Ovary (tissue), 9 donors: ENCODE data around the gene IFIH1. TPM values are rescaled to one million over a fixed set of nuclear protein-coding genes. Genes with fewer than 3 reads are reported as not detected.

Source experiments
- DNase-seq, 5 donors: peaks; one replicate each; pipeline ENCODE4 v3.0.0-alpha.2; 2019 to 2020
- H3K27ac ChIP-seq, 2 donors: fragments of 200-600 bp; one replicate each; pipeline versions ENCODE4 v1.5.1 to v1.8.0; 2019 to 2022
- H3K27me3 ChIP-seq: fragments of 200-600 bp; one replicate; pipeline ENCODE4 v1.8.0; 2022
- H3K36me3 ChIP-seq: fragments of 200-600 bp; sonication (generic); one replicate; pipeline ENCODE4 v1.5.1; 2019
- H3K4me1 ChIP-seq: one replicate; pipeline ENCODE4 v1.8.1; 2013; ENCODE audit warnings: mild to moderate bottlenecking, moderate library complexity; ENCODE audit not compliant: insufficient read depth
- H3K4me3 ChIP-seq: fragments of 200-600 bp; sonication (generic); one replicate; pipeline ENCODE4 v1.5.1; 2017
- H3K9me3 ChIP-seq, 2 donors: fragments of 200-600 bp in 1 of 2; sonication (generic) in 1 of 2; one replicate each; pipeline versions ENCODE4 v1.5.1 to v1.8.1; 2013 to 2019; ENCODE audit warnings: mild to moderate bottlenecking in 1 of 2, moderate library complexity in 1 of 2
- CTCF ChIP-seq, 3 donors: fragments of 450-650 bp in 2 of 3; fragments of 200-600 bp in 1 of 3; IDR thresholded peaks; one replicate each; pipeline versions ENCODE4 v1.5.1 to v1.8.0; 2016 to 2022; ENCODE audit warnings: antibody characterized with exemption in 3 of 3, mild to moderate bottlenecking in 1 of 3
- EP300 ChIP-seq: sonication (generic); formaldehyde crosslinking; IDR thresholded peaks from one replicate; pipeline ENCODE4 v1.6.1; 2017; ENCODE audit warnings: antibody characterized with exemption
- POLR2A ChIP-seq: fragments of 450-650 bp; IDR thresholded peaks from one replicate; pipeline ENCODE4 v1.6.1; 2017; ENCODE audit warnings: antibody characterized with exemption, mild to moderate bottlenecking, moderate library complexity
- WGBS, 3 donors: extraction: QIAGEN DNeasy Blood & Tissue Kit in 1 of 3; methylation state at CpG; one replicate each; pipeline versions ENCODE4 v1.1.5 to v1.1.7; 2013 to 2017; 5-methylcytosine and 5-hydroxymethylcytosine counted together
- intact Hi-C, 4 donors: fragments of 100-400 bp; cut with DNase I; formaldehyde crosslinking; loops; one replicate each; pipeline versions ENCODE4 v1.11.0 to v1.15.1; 2022 to 2023
- polyA plus RNA-seq, 2 donors: library from polyadenylated mRNA; stranded (reverse); fragments of 200-250 nt in 1 of 2; fragments of 350-450 nt in 1 of 2; fragmentation: Illumina TruSeq in 1 of 2; extraction: RNeasy Lipid Tissue Mini Kit (QIAGEN cat#74804) in 1 of 2; gene quantifications; one replicate each; pipeline ENCODE4 v1.2.3, GENCODE V29; 2013 to 2014
- total RNA-seq, 7 donors: library from RNA; depleted of rRNA in 2 of 7; stranded (reverse); fragments of >200 nt in 2 of 7; fragmentation: NEBNext Ultra II Directional in 3 of 7; extraction: Animal tissue kit (Norgen Biotek cat#: 25700) in 3 of 7; gene quantifications; one replicate each; pipeline versions ENCODE4 v1.1.0 to v1.2.4, GENCODE V29; 2016 to 2023
- donor health status: DM: no; HTN: no; CAD: no; lungs with moderate emphysema.
- donor health status: DM: no; HTN: no; CAD: no.
- donor health status: Bipolar disorder and iron deficiency.
- donor health status: DM: yes; HTN: yes; CAD: no.
- donor health status: DM: no; HTN: no; CAD: no.
- donor health status: DM: yes; HTN: yes; CAD: no.

IFIH1 gene
- total and polyA plus RNA-seq, 9 donors, result 7.6 to 19.7 (median 14.4) TPM

GRCh38 chr2:162312853-162313252 is 5.6 kb downstream of the IFIH1 start:
- 87 to 89% (median 87%) methylated on average over 1 of the region's 1 CpG for WGBS, 3 donors

GRCh38 chr2:162308747-162309503 is 9.6 kb downstream of the IFIH1 start:
- Histone ChIP-seq H3K9me3 (no peaks in the 10 kb centered on the region), H3K36me3 (no peaks in the 10 kb centered on the region), H3K27ac (no peak overlapping the region), H3K27me3 (no peaks in the 10 kb centered on the region), H3K4me3 (no peak overlapping the region), H3K4me1 (no peaks in the 10 kb centered on the region)
- intact Hi-C loops, result no loop called here
- 95 to 99% (median 95%) methylated on average over 3 of the region's 3 CpGs for WGBS, 3 donors
- TF ChIP-seq CTCF (IDR thresholded peaks at IDR 0.05) (no peak), POLR2A (no peak), EP300 (no peak)
- no peak for DNase-seq

More at GRCh38 chr2:162312853-162313252, 5.6 kb downstream of the IFIH1 start:
- Histone ChIP-seq H3K4me1 (peaks cover 6% of the 10 kb centered on the region), H3K27me3 (no peaks in the 10 kb centered on the region), H3K36me3 (no peaks in the 10 kb centered on the region), H3K4me3 (no peak overlapping the region), H3K27ac (no peak overlapping the region), H3K9me3 (no peaks in the 10 kb centered on the region)
- no peak for DNase-seq
- intact Hi-C loops, result no loop called here
- TF ChIP-seq CTCF (IDR thresholded peaks at IDR 0.05), result no peak
- TF ChIP-seq POLR2A, result no peak
- TF ChIP-seq EP300, result no peak

- Histone ChIP-seq H3K4me1 (no peaks in the 10 kb centered on the region), H3K36me3 (no peaks in the 10 kb centered on the region), H3K27me3 (no peaks in the 10 kb centered on the region), H3K27ac (no peak overlapping the region), H3K4me3 (no peak overlapping the region), H3K9me3 (no peaks in the 10 kb centered on the region)
- DNase-seq, result no peak
- WGBS, 3 donors, result 83 to 88% (median 83%) methylated on average over 3 of the region's 3 CpGs
- TF ChIP-seq CTCF (IDR thresholded peaks at IDR 0.05) (no peak), EP300 (no peak), POLR2A (no peak)
- intact Hi-C loops, result no loop called here
Measured at GRCh38 chr2:162305901-162306300, 12.6 kb downstream of the IFIH1 start.

- Histone ChIP-seq H3K36me3 (no peaks in the 10 kb centered on the region), H3K4me3 (no peak overlapping the region), H3K27ac (no peak overlapping the region), H3K4me1 (no peaks in the 10 kb centered on the region), H3K27me3 (no peaks in the 10 kb centered on the region), H3K9me3 (no peaks in the 10 kb centered on the region)
- 66 to 76% (median 66%) methylated on average over 1 of the region's 1 CpG for WGBS, 3 donors
- TF ChIP-seq CTCF (IDR thresholded peaks at IDR 0.05) (no peak), EP300 (no peak), POLR2A (no peak)
- no peak for DNase-seq
- intact Hi-C loops, result loop anchor here in 1 of 4 donors (2.0 kb wide), 1 partner anchor 81 kb away; no protein-coding TSS in a partner anchor
Measured at GRCh38 chr2:162301877-162302276, 16.6 kb downstream of the IFIH1 start.
